PC-3 (cell line): ENCODE data around the gene DENND11. TPM values are rescaled to one million over a fixed set of nuclear protein-coding genes. Genes with fewer than 3 reads are reported as not detected.

Source experiments
- ATAC-seq: fragments of 200-7000 bp; cut with Tn5 transposase; 2 replicates; pipeline ENCODE4 v1.9.1; 2020; ENCODE audit warnings: mild to moderate bottlenecking, moderate library complexity
- BruUV-seq: library from RNA; stranded (reverse); fragments of 400-500 nt; replicated peaks from 2 replicates; lab custom pipeline; 2021; lab: Mats Ljungman, UMichigan
- CTCF ChIA-PET: fragments of 300-600 bp; sonication (Branson Sonifier 250); formaldehyde crosslinking; loops from one replicate; lab custom pipeline; 2022; ENCODE audit warnings: antibody characterized with exemption; lab: Charles Lee
- POLR2A ChIA-PET: fragments of 300-600 bp; sonication (Branson Sonifier 250); formaldehyde crosslinking; loops from one replicate; lab custom pipeline; 2022; ENCODE audit warnings: antibody characterized with exemption; ENCODE audit not compliant: unreplicated experiment; lab: Charles Lee
- DNase-seq: peaks from one replicate; pipeline ENCODE4 v3.0.0-alpha.2; 2015
- H2AFZ ChIP-seq: fragments of 300-600 bp; sonication (generic); 2 replicates; pipeline ENCODE4 v1.6.0; 2016; ENCODE audit warnings: antibody characterized with exemption, low read length
- H3F3A ChIP-seq: fragments of 300-600 bp; sonication (generic); one replicate; pipeline ENCODE4 v1.6.0; 2017; ENCODE audit warnings: antibody characterized with exemption, low read length, control low read depth, mild to moderate bottlenecking; ENCODE audit not compliant: unreplicated experiment
- H3K27ac ChIP-seq: fragments of 300-600 bp; sonication (generic); 2 replicates; pipeline ENCODE4 v1.5.1; 2016; ENCODE audit warnings: mild to moderate bottlenecking, low read length
- H3K27me3 ChIP-seq: fragments of 300-600 bp; sonication (generic); 2 replicates; pipeline ENCODE4 v1.6.1; 2016; ENCODE audit warnings: low read length, mixed read lengths
- H3K36me3 ChIP-seq: fragments of 300-600 bp; sonication (generic); 2 replicates; pipeline ENCODE4 v1.6.1; 2016; ENCODE audit warnings: low read depth, mixed run types, low read length, mixed read lengths
- H3K4me1 ChIP-seq: fragments of 300-600 bp; sonication (generic); 2 replicates; pipeline ENCODE4 v1.5.1; 2016; ENCODE audit warnings: low read length; ENCODE audit not compliant: insufficient read depth
- H3K4me2 ChIP-seq: fragments of 300-600 bp; sonication (generic); 2 replicates; pipeline ENCODE4 v1.6.0; 2016; ENCODE audit warnings: low read length
- H3K4me3 ChIP-seq: fragments of 300-600 bp; sonication (generic); 2 replicates; pipeline ENCODE4 v1.5.1; 2016; ENCODE audit warnings: mild to moderate bottlenecking, low read length, mixed read lengths
- H3K79me2 ChIP-seq: fragments of 300-600 bp; sonication (generic); 2 replicates; pipeline ENCODE4 v1.6.1; 2017; ENCODE audit warnings: low read length, mixed read lengths
- H3K9ac ChIP-seq: fragments of 300-600 bp; sonication (generic); 2 replicates; pipeline ENCODE4 v1.6.0; 2016; ENCODE audit warnings: mild to moderate bottlenecking, low read length
- H3K9me2 ChIP-seq: fragments of 300-600 bp; sonication (generic); replicated peaks from 2 replicates; pipeline ENCODE4 v1.6.1; 2016; ENCODE audit warnings: mixed run types, low read length, mixed read lengths
- H3K9me3 ChIP-seq: fragments of 300-600 bp; sonication (generic); 2 replicates; pipeline ENCODE4 v1.6.1; 2016; ENCODE audit warnings: low read length, mixed read lengths
- H4K20me1 ChIP-seq: fragments of 300-600 bp; sonication (generic); 2 replicates; pipeline ENCODE4 v1.6.1; 2016; ENCODE audit warnings: low read length, mixed read lengths
- EZH2 ChIP-seq: fragments of 300-600 bp; sonication (generic); IDR thresholded peaks from one replicate; pipeline ENCODE4 v1.6.1; 2017; ENCODE audit warnings: antibody characterized with exemption, mild to moderate bottlenecking, low read length; ENCODE audit not compliant: unreplicated experiment
- EZH2phosphoT487 ChIP-seq: fragments of 300-600 bp; sonication (generic); IDR thresholded peaks from 2 replicates; pipeline ENCODE4 v1.6.1; 2018; ENCODE audit warnings: mild to moderate bottlenecking, antibody characterized with exemption, low read length, borderline replicate concordance
- intact Hi-C: fragments of 100-400 bp; cut with micrococcal nuclease; formaldehyde crosslinking; loops from 2 replicates; pipeline ENCODE4 v1.9.0; 2023
- total RNA-seq: library from RNA; depleted of rRNA; stranded (reverse); fragments of >200 nt; gene quantifications from 2 replicates; pipeline ENCODE4 v1.2.3, GENCODE V29; 2014
- TF ChIP-seq, protein P1 (sequence below): fragments of 300-600 bp; sonication (generic); conservative IDR thresholded peaks from 2 replicates; pipeline ENCODE4 v1.5.1; 2017; ENCODE audit warnings: antibody characterized with exemption, low read depth, mild to moderate bottlenecking, low read length

DENND11 gene
- total RNA-seq, 1 experiment from 2014 or later = 6.7 TPM

DNA sequence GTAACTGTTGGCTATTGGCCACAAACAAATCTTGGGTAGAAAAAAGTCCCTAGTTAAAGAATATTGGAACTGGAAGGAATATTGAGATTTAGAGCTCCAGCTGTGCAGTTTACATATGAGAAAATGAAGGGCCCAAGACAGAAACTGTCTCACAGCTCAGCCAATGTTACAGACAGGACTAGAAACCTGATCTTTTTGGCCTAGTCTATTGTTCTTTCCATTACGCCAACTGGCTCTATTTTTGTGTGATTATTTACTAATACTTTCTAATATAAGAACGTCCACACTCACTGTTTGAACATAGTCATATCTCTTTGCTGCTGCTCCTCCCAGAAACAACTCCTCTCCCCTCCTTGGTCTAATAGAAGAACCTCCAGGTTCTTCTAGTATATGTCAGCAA lies 7.4 kb upstream of the DENND11 start:
- Histone ChIP-seq H4K20me1 (no peaks in the 10 kb centered on the region), H3K36me3 (no peaks in the 10 kb centered on the region), H3F3A (no peaks in the 10 kb centered on the region), H3K79me2 (no peaks in the 10 kb centered on the region), H3K4me3 (no peak overlapping the region), H3K27me3 (no peaks in the 10 kb centered on the region), H3K9me3 (no peaks in the 10 kb centered on the region), H3K4me1 (peaks cover 12% of the 10 kb centered on the region), H3K9me2 (no peaks in the 10 kb centered on the region), H2AFZ (no peak overlapping the region), H3K27ac (no peak overlapping the region), H3K9ac (no peak overlapping the region), H3K4me2 (no peak overlapping the region)
- TF ChIP-seq, protein P1, sequence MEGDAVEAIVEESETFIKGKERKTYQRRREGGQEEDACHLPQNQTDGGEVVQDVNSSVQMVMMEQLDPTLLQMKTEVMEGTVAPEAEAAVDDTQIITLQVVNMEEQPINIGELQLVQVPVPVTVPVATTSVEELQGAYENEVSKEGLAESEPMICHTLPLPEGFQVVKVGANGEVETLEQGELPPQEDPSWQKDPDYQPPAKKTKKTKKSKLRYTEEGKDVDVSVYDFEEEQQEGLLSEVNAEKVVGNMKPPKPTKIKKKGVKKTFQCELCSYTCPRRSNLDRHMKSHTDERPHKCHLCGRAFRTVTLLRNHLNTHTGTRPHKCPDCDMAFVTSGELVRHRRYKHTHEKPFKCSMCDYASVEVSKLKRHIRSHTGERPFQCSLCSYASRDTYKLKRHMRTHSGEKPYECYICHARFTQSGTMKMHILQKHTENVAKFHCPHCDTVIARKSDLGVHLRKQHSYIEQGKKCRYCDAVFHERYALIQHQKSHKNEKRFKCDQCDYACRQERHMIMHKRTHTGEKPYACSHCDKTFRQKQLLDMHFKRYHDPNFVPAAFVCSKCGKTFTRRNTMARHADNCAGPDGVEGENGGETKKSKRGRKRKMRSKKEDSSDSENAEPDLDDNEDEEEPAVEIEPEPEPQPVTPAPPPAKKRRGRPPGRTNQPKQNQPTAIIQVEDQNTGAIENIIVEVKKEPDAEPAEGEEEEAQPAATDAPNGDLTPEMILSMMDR = no peak
- no peak for TF ChIP-seq EZH2phosphoT487
- TF ChIP-seq EZH2 = no peak
- CTCF ChIA-PET = interaction anchor here (0.7 kb wide), 1 partner anchor 28 kb away, joined by 3 read pairs; no protein-coding TSS in a partner anchor
- POLR2A ChIA-PET = no interaction called here
- no peak for ATAC-seq
- BruUV-seq = no TSS peak
- intact Hi-C loops = no loop called here
- no peak for DNase-seq

GRCh38 chr7:141708351-141708750 lies 6.4 kb upstream of the DENND11 start, which contains the start of gene WEE2:
Gene WEE2, plus strand, starts transcription at chr7:141708353. Its CDS starts 406 bp downstream, at chr7:141708759.
- no TSS peak for BruUV-seq
- peaks cover 22% of the 10 kb centered on the region for H3K4me1 ChIP-seq
- no peak for DNase-seq
- no peaks in the 10 kb centered on the region for H3F3A ChIP-seq
- H3K79me2 ChIP-seq = no peaks in the 10 kb centered on the region
- ChIA-PET CTCF (interaction anchor here (0.6 to 0.7 kb wide), 2 partner anchors 41 to 146 kb away, joined by 3 read pairs; no protein-coding TSS in a partner anchor), POLR2A (no interaction called here)
- no peak for ATAC-seq
- no peaks in the 10 kb centered on the region for H3K27me3 ChIP-seq
- no peaks in the 10 kb centered on the region for H3K9me3 ChIP-seq
- H3K9ac ChIP-seq = no peak within 1 kb of the TSS
- intact Hi-C loops = no loop called here
- TF ChIP-seq EZH2phosphoT487 = no peak
- TF ChIP-seq EZH2 = no peak
- TF ChIP-seq, protein P1 = no peak
- H3K9me2 ChIP-seq = no peaks in the 10 kb centered on the region
- no peak within 1 kb of the TSS for H2AFZ ChIP-seq
- H3K4me2 ChIP-seq = no peak within 1 kb of the TSS
- H3K36me3 ChIP-seq = no peaks in the 10 kb centered on the region
- no peaks in the 10 kb centered on the region for H4K20me1 ChIP-seq
- H3K27ac ChIP-seq = no peak within 1 kb of the TSS
- no peak within 1 kb of the TSS for H3K4me3 ChIP-seq

DNA sequence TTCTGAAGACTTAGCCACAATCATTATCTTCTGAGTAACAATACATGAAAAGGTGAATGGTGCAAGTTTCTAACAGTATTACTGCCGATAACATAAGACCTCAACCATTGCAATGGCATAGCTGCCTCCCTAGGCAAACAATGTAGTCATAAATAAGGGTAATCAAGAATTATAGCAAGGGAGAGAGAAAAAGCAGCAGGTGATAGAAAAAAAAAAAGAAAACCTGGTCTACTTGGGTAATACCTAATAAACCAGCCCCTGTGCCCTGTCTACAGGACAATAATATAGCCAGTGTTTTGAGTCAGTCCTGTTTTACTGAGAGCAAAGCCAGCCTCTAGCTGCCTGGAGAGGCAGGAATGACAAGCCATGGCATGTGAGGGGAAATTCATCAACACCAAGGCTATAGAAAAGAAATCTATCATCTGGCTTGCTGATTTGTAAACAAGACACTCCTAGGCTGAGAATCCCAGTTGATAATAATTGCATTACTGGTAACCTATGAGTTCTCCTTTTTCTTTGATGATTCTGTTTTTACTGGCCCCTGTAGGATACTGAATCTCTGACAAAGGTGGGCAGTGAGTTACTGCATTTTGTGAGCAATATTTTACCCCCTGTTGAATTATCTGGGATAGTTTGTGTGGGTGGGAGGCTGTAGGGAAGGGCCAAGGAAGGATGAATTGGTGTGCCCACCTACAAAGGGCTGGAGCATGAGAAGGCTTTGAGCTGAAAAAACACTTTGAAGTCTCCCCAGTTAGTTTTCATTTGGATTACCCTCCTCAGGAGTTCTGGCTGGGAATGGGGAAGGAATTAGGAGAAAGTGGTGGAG lies 4.5 kb upstream of the DENND11 start:
- intact Hi-C loops = no loop called here
- Histone ChIP-seq H3K9me2 (no peaks in the 10 kb centered on the region), H3K4me2 (no peak overlapping the region), H3K27ac (no peak overlapping the region), H3K4me3 (no peak overlapping the region), H3K79me2 (no peaks in the 10 kb centered on the region), H3F3A (no peaks in the 10 kb centered on the region), H2AFZ (no peak overlapping the region), H3K27me3 (no peaks in the 10 kb centered on the region), H4K20me1 (no peaks in the 10 kb centered on the region), H3K9ac (no peak overlapping the region), H3K4me1 (peaks cover 32% of the 10 kb centered on the region), H3K36me3 (no peaks in the 10 kb centered on the region), H3K9me3 (no peaks in the 10 kb centered on the region)
- TF ChIP-seq EZH2phosphoT487 (no peak), EZH2 (no peak)
- TF ChIP-seq, protein P1 = no peak
- no TSS peak for BruUV-seq
- ChIA-PET POLR2A (no interaction called here), CTCF (no interaction called here)
- no peak for ATAC-seq
- DNase-seq = no peak
